ENCODE measurements around the gene UGT1A3.

The UGT1A3 gene

DNA sequence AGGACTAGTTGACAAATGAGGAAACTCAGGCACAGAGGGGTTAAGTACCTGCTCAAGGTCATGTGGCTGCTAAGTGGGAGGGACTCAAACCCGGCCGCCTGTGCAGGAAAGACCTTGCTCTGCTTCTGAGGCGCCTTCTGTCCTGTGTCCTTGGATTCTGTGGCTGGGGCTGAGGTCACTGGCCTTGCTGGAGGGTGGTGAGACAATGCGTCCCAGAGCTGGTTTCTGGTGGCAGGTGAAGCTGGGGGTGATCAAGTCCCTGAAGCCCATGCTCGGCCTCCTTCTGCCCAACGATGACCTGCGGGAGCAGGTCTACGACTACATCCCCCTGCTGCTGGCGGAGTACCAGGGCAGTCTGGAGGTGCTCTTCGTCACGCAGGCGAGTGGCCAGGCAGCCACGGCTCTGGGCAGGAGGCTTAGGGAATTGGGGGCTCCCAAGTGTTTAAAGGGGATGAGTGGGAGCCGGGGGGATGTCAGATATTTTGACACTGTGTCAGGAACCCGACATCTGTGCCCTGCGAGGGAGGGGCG is 65.4 kb downstream of the UGT1A3 start:
- TF ChIP-seq REST (IDR thresholded peaks at IDR 0.05; ENCODE audit: insufficient replicate concordance, low read depth) = no peak
- no peaks in the 10 kb centered on the region for H3K27me3 ChIP-seq (ENCODE audit: insufficient read depth, poor library complexity, severe bottlenecking)
- H3K27ac ChIP-seq (replicated peaks) = no peak overlapping the region

DNA sequence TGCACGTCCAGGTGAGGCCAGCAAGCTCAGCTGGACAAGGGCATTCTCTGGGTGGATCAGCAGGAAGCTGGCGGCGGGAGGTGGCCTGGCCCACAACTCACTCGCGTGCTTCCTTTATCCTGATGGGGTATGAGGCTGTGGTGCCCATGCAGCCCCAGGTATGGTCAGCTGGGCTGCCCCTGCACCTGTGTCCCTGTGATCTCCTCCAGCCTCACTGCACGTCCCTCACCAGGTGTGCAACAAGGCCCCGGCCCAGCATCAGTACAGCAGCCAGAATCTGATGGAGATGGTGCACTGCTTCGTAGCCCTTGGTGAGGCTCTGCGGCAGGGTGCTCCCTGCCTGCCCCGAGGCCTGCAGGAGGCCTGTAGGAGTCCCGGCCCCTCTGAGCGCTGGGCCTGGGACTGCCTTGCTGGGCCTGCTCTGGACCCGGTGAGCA is 66.9 kb downstream of the UGT1A3 start:
- H3K27me3 ChIP-seq (ENCODE audit: insufficient read depth, poor library complexity, severe bottlenecking) = no peaks in the 10 kb centered on the region
- H3K4me3 ChIP-seq (replicated peaks; ENCODE audit: insufficient read depth, low read length) = no peak overlapping the region
- no peak for DNase-seq (ENCODE audit: low read depth in 1 of 2, low spot score in 1 of 2)
- TF ChIP-seq SPI1 (IDR thresholded peaks at IDR 0.05; ENCODE audit: borderline replicate concordance, low read depth) (no peak), REST (IDR thresholded peaks at IDR 0.05; ENCODE audit: insufficient replicate concordance, low read depth) (no peak)
- no peak overlapping the region for H3K27ac ChIP-seq (replicated peaks)

More for the DNA sequence above, 65.4 kb downstream of the UGT1A3 start:
- no peak for DNase-seq (ENCODE audit: low read depth in 1 of 2, low spot score in 1 of 2)
- no peak overlapping the region for H3K4me3 ChIP-seq (replicated peaks; ENCODE audit: insufficient read depth, low read length)

DNA sequence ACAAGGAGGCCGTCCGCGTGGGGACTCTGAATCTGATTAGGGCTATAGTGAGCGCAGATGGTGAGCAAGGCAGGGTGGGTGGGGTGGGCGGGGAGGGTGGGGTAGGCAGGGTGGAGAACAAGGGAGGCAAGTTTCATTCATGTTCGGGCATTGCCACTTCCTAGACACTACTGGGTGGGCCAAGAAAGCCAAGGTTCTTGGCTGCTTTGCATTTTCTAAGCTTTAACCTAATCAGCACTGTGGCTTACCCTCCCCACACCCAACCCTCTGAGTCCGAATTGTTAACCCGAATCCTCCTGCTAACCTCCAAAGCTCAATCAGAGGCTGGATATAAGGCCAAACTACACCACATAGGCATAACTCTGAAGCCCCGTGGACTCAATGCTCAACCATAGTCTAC is 67.4 kb downstream of the UGT1A3 start:
- TF ChIP-seq SPI1 (IDR thresholded peaks at IDR 0.05; ENCODE audit: borderline replicate concordance, low read depth) (no peak), GABPA (IDR thresholded peaks at IDR 0.05; ENCODE audit: low read depth) (no peak), POLR2AphosphoS5 (IDR thresholded peaks at IDR 0.05; ENCODE audit: low read depth) (no peak), REST (IDR thresholded peaks at IDR 0.05; ENCODE audit: insufficient replicate concordance, low read depth) (no peak)
- TF ChIP-seq, protein P1, sequence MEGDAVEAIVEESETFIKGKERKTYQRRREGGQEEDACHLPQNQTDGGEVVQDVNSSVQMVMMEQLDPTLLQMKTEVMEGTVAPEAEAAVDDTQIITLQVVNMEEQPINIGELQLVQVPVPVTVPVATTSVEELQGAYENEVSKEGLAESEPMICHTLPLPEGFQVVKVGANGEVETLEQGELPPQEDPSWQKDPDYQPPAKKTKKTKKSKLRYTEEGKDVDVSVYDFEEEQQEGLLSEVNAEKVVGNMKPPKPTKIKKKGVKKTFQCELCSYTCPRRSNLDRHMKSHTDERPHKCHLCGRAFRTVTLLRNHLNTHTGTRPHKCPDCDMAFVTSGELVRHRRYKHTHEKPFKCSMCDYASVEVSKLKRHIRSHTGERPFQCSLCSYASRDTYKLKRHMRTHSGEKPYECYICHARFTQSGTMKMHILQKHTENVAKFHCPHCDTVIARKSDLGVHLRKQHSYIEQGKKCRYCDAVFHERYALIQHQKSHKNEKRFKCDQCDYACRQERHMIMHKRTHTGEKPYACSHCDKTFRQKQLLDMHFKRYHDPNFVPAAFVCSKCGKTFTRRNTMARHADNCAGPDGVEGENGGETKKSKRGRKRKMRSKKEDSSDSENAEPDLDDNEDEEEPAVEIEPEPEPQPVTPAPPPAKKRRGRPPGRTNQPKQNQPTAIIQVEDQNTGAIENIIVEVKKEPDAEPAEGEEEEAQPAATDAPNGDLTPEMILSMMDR (IDR thresholded peaks at IDR 0.05; ENCODE audit: insufficient read depth, low read length) = no peak
- no peak for DNase-seq (ENCODE audit: low read depth in 1 of 2, low spot score in 1 of 2)
- Histone ChIP-seq H3K27ac (replicated peaks) (no peak overlapping the region), H3K4me3 (replicated peaks; ENCODE audit: insufficient read depth, low read length) (no peak overlapping the region), H3K27me3 (ENCODE audit: insufficient read depth, poor library complexity, severe bottlenecking) (no peaks in the 10 kb centered on the region)

DNA sequence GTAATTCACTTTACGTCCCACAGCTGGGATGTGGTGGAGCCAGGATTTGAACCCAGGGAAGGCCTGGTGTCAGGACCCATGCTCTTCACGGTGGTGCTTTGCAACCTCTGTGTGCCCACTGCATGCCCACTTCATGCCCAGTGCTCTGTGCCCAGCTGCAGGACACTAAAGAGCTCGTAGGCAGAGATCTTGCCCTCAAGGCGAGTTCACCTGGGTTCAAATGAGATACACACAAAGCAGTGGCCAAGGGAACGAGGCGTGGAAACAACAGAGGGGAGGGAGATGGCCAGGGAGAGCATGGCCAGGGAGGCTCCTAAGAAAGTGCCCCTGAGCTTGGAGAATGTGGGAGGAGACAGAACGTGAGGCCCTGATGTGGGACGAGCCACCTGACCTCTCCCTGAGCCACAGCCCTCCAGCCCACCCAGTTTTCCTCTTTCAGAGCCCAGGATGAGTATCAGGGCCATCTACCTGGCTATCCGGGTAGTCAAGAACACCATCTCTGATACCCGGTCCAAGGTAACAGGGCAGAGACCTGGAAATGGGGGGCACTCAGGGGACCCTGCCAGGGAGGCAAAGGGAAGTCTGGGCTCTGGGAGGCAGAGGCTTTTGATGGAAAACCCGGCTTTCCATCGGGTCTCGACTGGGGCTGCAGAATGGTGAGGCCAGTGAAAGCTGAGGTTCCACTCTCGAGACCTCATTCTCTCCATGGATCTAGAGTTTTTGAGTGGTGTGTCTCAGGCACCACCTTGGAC is 69.7 kb downstream of the UGT1A3 start:
- Histone ChIP-seq H3K4me3 (replicated peaks; ENCODE audit: insufficient read depth, low read length) (no peak overlapping the region), H3K27me3 (ENCODE audit: insufficient read depth, poor library complexity, severe bottlenecking) (no peaks in the 10 kb centered on the region), H3K27ac (replicated peaks) (no peak overlapping the region)
- TF ChIP-seq POLR2AphosphoS5 (IDR thresholded peaks at IDR 0.05; ENCODE audit: low read depth) (no peak), SPI1 (IDR thresholded peaks at IDR 0.05; ENCODE audit: borderline replicate concordance, low read depth) (no peak), REST (IDR thresholded peaks at IDR 0.05; ENCODE audit: insufficient replicate concordance, low read depth) (no peak), GABPA (IDR thresholded peaks at IDR 0.05; ENCODE audit: low read depth) (no peak)
- TF ChIP-seq, protein P1 (IDR thresholded peaks at IDR 0.05; ENCODE audit: insufficient read depth, low read length) = no peak
- DNase-seq (ENCODE audit: low read depth in 1 of 2, low spot score in 1 of 2) = no peak
